Activated naive CD4-positive, alpha-beta T cell treated with anti-CD3 and anti-CD28 coated beads, Interleukin-2, amount 50 U/mL, for 72 hours (primary cell): ENCODE data around the gene CACNG8. TPM values are rescaled to one million over a fixed set of nuclear protein-coding genes. Genes with fewer than 3 reads are reported as not detected.

Experiments used
- total RNA-seq, 2 donors: library from RNA; stranded (reverse); gene quantifications; one replicate each; pipeline ENCODE4 v1.2.3, GENCODE V29; 2022

The CACNG8 gene
- total RNA-seq, 2 donors from 2014 or later, result not detected

Other genes with a start within 250 kb of the CACNG8 start
- gene NLRP12, start 138.6 kb upstream of the CACNG8 start, total RNA-seq, result not detected
- gene MYADM, start 95.1 kb upstream of the CACNG8 start, total RNA-seq, result 10 to 100 TPM; 33.1 to 89.8 TPM
- gene PRKCG, start 80.7 kb upstream of the CACNG8 start, total RNA-seq, result under 1 TPM in 1 of 2 donors, not detected in 1; 0.10 TPM
- gene CACNG7, start 53.7 kb upstream of the CACNG8 start, total RNA-seq, result not detected
- not detected for gene CACNG6, start 28.7 kb downstream of the CACNG8 start, total RNA-seq
- gene VSTM1, start 101.0 kb downstream of the CACNG8 start, total RNA-seq, result not detected
- gene TARM1, start 118.4 kb downstream of the CACNG8 start, total RNA-seq, result not detected
- gene OSCAR, start 137.9 kb downstream of the CACNG8 start, total RNA-seq, result under 1 TPM in 1 of 2 donors, not detected in 1; 0.72 TPM
- 10 to 100 TPM; 59.4 to 76.1 TPM for gene NDUFA3, start 139.9 kb downstream of the CACNG8 start, total RNA-seq
- gene TFPT, start 152.7 kb downstream of the CACNG8 start, total RNA-seq, result 10 to 100 TPM; 30.4 to 37.4 TPM
- gene PRPF31, start 152.8 kb downstream of the CACNG8 start, total RNA-seq, result 10 to 100 TPM; 47.9 to 92.9 TPM
- 10 to 100 TPM; 57.3 to 59.9 TPM for gene CNOT3, start 174.8 kb downstream of the CACNG8 start, total RNA-seq
- 1 to 10 TPM; 3.5 to 6.1 TPM for gene LENG1, start 196.8 kb downstream of the CACNG8 start, total RNA-seq
- gene TMC4, start 210.2 kb downstream of the CACNG8 start, total RNA-seq, result not detected
- gene MBOAT7, start 226.6 kb downstream of the CACNG8 start, total RNA-seq, result 10 to 100 TPM; 56.8 to 97.2 TPM
- 10 to 100 TPM; 10.2 to 15.8 TPM for gene TSEN34, start 228.4 kb downstream of the CACNG8 start, total RNA-seq
- gene RPS9, start 237.9 kb downstream of the CACNG8 start, total RNA-seq, result 1,000 to 10,000 TPM; 1,448 to 1,707 TPM